HG02642 (cell line): ENCODE data around the gene ZNF695.
A peak's percentile ranks its signal among the peaks of the same experiment; 100 is the strongest.
"Not testable (repeated sequence)": the region's sequence is repeated elsewhere in the genome, so short reads cannot be mapped to it uniquely, and the experiment has no call there.

Experiments
- ATAC-seq: cut with Tn5 transposase; IDR thresholded peaks from one replicate; pipeline ENCODE4 v1.9.1; 2021; ENCODE audit warnings: mild to moderate bottlenecking; ENCODE audit not compliant: unreplicated experiment, poor library complexity

ZNF695 gene

GRCh38 chr1:247007511-247008405 is at the start of gene ZNF695:
Gene ZNF695 (minus strand): TSS chr1:247008057. CDS start chr1:247007908, 149 bp downstream.
- peak; percentile 100 for ATAC-seq

GRCh38 chr1:247056071-247056470 is 48.2 kb upstream of the ZNF695 start:
- ATAC-seq = no peak

- ATAC-seq = no peak
Observed at GRCh38 chr1:247054992-247055415, 47.1 kb upstream of the ZNF695 start.

- no peak for ATAC-seq
Observed at GRCh38 chr1:247047702-247048101, 39.8 kb upstream of the ZNF695 start.

GRCh38 chr1:247047260-247047659 is 39.4 kb upstream of the ZNF695 start:
- no peak for ATAC-seq

- ATAC-seq = no peak
Observed at GRCh38 chr1:247043406-247043805, 35.5 kb upstream of the ZNF695 start.

- ATAC-seq = no peak
Observed at GRCh38 chr1:247037511-247038320, 29.9 kb upstream of the ZNF695 start.

GRCh38 chr1:247032306-247032705 is 24.4 kb upstream of the ZNF695 start:
- not testable (repeated sequence) for ATAC-seq

- ATAC-seq = not testable (repeated sequence)
Observed at GRCh38 chr1:247024658-247025057, 16.8 kb upstream of the ZNF695 start.

- no peak for ATAC-seq
Observed at GRCh38 chr1:247013391-247013790, 5.5 kb upstream of the ZNF695 start.

GRCh38 chr1:247008406-247008799 is 546 bp upstream of the ZNF695 start:
- ATAC-seq = no peak

- ATAC-seq = not testable (repeated sequence)
Observed at GRCh38 chr1:247004081-247004480, 3.8 kb downstream of the ZNF695 start.

GRCh38 chr1:246989901-246990300 is 18.0 kb downstream of the ZNF695 start:
- no peak for ATAC-seq

GRCh38 chr1:246988316-246988715 is 19.5 kb downstream of the ZNF695 start:
- no peak for ATAC-seq

- no peak for ATAC-seq
Observed at GRCh38 chr1:246987083-246987690, 20.7 kb downstream of the ZNF695 start.

GRCh38 chr1:246978785-246979184 is 29.1 kb downstream of the ZNF695 start:
- ATAC-seq = no peak

- ATAC-seq = no peak
Observed at GRCh38 chr1:246978281-246978680, 29.6 kb downstream of the ZNF695 start.

GRCh38 chr1:246971969-246972368 is 35.9 kb downstream of the ZNF695 start:
- ATAC-seq = no peak

GRCh38 chr1:246971090-246971721 is 36.7 kb downstream of the ZNF695 start:
- ATAC-seq = no peak

GRCh38 chr1:246969621-246970020 is 38.2 kb downstream of the ZNF695 start:
- no peak for ATAC-seq
